Fibroblast of mammary gland (primary cell): ENCODE data around the gene TBC1D2B.

ENCODE experiments used
- DNase-seq: peaks from one replicate; pipeline ENCODE4 v3.0.0-alpha.2; 2010; ENCODE audit warnings: low read depth
- H3K4me3 ChIP-seq: 2 replicates; pipeline ENCODE4 v1.5.1; 2011; ENCODE audit warnings: low read depth, mild to moderate bottlenecking, low read length, moderate library complexity; ENCODE audit not compliant: control insufficient read depth
- TF ChIP-seq, protein P1 (sequence below): conservative IDR thresholded peaks from 2 replicates; pipeline ENCODE4 v1.5.1; 2011; ENCODE audit warnings: low read depth, low read length, inconsistent platforms; ENCODE audit not compliant: control insufficient read depth, insufficient read depth

The TBC1D2B gene

DNA sequence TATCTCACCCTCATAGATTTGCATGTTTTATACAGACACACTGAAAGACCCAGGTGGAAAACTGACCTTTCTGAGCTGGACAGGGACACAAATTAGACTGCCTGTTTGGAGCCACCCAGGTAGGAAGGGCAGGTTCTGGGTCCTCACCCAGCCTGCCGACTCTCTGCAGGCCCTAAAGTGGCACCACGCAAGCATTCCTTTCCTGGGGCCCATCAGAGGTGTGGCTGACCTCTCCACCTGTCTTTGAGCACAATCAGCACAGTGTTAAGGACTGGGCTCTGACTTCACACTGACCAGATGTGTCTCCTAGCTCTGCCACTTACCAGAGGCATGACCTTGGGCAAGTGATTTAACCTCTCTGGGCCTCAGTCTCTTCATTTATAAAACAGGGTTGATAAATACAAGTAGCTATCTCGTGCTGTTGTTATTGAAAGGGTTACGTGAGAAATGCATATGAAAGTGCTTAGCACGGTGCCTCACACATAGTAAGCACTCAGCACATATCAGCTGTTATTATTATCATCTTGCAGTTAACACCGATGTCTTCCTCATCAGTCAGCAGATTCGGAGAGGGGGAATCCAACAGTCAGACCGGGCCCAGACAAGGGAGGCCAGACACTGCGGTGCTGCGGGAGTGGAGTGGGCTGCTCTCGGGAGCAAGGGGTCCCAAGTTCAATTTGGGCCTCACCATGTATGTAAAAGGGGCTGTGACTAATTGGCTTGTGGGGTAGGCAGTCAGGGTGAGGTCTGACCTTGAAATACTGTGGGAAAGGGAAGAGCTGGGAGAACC, 2.0 kb upstream of the TBC1D2B start:
- H3K4me3 ChIP-seq, result no peak overlapping the region
- TF ChIP-seq, protein P1, sequence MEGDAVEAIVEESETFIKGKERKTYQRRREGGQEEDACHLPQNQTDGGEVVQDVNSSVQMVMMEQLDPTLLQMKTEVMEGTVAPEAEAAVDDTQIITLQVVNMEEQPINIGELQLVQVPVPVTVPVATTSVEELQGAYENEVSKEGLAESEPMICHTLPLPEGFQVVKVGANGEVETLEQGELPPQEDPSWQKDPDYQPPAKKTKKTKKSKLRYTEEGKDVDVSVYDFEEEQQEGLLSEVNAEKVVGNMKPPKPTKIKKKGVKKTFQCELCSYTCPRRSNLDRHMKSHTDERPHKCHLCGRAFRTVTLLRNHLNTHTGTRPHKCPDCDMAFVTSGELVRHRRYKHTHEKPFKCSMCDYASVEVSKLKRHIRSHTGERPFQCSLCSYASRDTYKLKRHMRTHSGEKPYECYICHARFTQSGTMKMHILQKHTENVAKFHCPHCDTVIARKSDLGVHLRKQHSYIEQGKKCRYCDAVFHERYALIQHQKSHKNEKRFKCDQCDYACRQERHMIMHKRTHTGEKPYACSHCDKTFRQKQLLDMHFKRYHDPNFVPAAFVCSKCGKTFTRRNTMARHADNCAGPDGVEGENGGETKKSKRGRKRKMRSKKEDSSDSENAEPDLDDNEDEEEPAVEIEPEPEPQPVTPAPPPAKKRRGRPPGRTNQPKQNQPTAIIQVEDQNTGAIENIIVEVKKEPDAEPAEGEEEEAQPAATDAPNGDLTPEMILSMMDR, result no peak
- no peak for DNase-seq

DNA sequence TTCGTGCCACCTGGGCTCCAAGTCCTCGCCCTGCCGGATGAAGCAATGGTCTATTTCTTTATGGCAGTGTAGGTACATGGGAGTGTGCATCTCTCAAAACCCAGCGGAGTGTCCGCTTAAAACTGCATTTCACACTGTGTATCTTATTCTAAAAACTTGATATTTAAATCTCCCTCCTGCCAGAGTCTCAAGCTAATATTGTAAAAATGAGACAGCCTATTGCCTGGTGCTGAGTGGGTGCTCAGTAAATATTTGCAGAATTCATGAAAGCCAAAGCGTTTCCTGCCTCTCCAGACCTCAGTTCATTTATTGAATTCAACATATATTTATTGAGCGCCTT, 330 bp upstream of the TBC1D2B start:
- DNase-seq, result no peak
- TF ChIP-seq, protein P1, result no peak

DNA sequence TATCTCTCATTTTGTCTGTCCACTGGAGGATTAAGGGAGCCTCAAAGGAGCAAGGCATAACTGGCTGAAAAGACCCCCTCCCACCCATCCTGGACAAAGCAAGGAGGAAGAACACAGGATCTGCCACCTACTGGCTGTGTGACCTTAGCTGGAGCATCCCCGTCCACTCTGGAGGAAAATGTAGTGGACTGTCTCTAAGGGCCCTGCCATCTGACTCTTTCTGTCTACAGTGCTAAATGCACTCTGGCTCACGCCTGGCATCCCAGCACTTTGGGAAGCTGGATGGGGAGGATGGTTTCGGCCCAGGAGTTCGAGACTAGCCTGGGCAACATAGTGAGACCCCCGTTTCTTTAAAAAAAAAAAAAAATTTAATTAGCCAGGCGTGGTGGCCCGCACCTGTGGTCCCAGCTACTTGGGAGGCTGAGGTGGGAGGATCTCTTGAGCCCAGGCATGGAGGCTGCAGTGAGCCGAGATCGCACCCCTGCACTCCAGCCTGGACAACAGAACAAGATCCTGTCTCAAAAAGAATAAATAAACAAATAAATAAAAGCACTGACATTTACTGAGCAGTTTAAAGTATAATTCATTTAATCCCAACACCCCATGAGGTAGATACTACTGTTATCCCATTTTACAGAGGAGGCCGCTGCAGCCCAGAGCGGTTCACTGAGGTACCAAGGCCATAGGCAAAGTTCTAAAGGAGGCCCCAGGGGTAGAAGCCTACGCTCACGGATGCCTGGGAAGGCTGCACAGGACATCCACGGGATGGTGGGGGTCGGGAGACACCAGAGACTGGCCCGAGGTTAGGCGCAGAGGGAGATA, 1.1 kb downstream of the TBC1D2B start:
- no peak for DNase-seq
- TF ChIP-seq, protein P1, result peak; percentile 33
- peak overlapping the region; percentile 91 for H3K4me3 ChIP-seq

More for the DNA sequence above, 330 bp upstream of the TBC1D2B start:
- H3K4me3 ChIP-seq, result peak overlapping the region; percentile 61

DNA sequence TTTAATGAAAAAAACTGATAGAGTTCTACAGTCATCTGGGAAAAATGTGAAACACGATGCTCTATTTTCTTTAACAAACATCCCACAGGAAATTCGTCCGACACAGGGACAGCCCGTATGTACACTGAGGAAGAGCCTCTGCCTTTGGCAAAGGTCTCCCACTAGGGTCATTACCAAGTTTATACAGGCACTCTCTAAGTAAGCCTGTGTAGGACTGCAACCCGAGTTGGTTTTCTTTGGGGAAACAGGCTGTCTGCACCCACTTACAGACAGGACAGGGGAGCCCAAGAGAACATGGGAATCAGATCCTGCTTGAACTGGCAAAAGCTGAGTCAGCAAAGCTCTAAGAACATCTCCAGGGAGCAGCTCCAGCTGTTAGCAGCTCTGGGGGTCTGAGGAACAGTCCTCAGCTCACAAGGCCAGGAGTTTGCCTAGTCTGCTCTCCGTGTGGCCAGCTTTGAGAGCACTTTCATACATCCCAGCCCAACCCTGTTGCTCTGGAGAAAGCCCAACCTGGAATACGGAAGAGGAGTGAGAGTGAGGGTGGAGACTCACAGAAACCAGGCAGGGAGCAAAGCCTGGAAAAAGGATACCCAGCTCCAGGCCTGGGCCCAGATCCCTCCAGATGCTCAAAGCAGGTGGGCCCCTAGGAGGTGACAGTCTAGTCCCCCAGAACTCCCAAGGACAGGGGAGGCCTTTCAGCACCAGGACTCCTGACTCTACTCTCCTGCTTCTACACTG, 1.9 kb downstream of the TBC1D2B start:
- TF ChIP-seq, protein P1, result no peak
- peak overlapping the region; percentile 91 for H3K4me3 ChIP-seq
- DNase-seq, result peak; percentile 93

DNA sequence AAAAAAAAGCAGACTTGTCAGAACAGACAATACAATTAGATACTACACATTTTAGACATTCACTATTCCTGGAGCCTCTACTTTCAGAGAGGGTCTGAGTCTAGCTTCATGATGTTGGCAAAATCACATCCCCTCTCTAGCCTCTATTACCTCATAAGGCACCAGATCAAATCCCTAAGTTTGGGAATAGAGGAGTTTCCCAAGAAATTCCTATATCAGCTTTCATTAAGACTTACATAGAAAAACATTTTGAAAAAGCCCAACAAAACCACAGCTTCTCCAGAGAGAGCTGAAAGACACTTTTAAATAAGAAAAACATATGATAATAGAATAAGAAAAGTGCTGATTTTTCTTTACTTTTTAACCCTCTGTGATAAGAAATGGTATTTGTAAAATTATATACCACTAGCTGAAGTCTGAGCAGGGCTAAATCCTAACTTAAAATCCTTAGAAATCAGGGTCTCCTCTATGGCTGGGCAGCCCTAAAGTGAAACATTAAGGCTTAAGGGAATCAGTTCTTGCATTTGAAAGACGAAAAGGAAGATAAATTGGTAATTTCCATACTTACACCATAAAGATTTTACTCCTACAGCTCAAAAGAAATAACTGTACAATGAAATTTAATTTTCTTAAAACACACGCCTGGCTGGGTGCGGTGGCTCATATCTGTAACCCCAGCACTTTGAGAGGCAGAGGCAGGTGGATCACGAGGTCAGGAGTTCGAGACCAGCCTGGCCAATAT, 4.3 kb downstream of the TBC1D2B start:
- TF ChIP-seq, protein P1, result no peak
- DNase-seq, result no peak
- no peak overlapping the region for H3K4me3 ChIP-seq
